Measurements from ENCODE around the gene KCNH1.

DNA sequence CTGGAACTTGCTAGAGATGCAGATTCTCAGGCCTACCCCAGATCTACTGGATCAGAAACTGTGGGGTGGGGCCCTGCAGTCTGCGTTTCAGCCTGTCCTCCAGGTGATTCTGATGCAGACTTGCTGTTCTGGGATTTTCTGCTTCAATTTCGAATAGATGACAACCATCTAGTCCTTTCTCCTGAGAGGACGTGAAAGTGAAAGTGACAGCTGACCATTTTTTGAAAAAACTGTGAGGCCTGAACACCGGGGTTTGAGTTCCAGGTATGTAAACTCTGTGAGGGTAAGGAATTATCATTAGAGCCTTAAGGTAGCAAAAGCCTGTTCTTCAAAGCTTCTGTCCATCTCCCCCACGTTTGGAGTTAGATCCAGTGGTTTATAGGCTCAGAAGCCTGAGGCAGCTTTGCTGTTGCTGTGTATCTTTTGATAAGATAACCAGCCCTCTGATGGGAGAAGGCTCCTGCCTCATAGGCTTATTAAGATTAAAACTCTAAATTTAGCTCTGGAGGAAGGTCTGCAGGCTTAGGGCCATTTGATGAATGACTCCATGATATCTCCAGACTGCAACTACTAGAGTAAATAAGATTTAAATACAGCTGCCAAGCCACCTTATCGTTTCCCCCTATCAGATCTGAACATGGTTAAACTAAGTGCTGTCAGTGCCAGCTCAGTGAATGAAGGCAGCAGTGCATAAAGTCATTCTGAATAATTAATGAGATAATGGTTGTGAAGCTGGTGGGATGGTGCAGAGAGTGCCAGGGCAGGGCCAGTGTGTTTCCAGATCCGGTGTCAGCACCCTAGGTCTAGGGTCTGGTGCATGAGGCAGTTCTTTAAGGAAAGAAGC is 470.0 kb downstream of the KCNH1 start:
- TF ChIP-seq ELF1 (IDR thresholded peaks at IDR 0.05; ENCODE audit: borderline replicate concordance, low read depth) (no peak), RAD21 (IDR thresholded peaks at IDR 0.05; ENCODE audit: low read depth) (no peak), SIN3A (IDR thresholded peaks at IDR 0.05; ENCODE audit: low read depth) (no peak), EZH2 (IDR thresholded peaks at IDR 0.05) (no peak), POLR2AphosphoS5 (IDR thresholded peaks at IDR 0.05; ENCODE audit: low read depth, low read length) (no peak)
- TF ChIP-seq, protein P1, sequence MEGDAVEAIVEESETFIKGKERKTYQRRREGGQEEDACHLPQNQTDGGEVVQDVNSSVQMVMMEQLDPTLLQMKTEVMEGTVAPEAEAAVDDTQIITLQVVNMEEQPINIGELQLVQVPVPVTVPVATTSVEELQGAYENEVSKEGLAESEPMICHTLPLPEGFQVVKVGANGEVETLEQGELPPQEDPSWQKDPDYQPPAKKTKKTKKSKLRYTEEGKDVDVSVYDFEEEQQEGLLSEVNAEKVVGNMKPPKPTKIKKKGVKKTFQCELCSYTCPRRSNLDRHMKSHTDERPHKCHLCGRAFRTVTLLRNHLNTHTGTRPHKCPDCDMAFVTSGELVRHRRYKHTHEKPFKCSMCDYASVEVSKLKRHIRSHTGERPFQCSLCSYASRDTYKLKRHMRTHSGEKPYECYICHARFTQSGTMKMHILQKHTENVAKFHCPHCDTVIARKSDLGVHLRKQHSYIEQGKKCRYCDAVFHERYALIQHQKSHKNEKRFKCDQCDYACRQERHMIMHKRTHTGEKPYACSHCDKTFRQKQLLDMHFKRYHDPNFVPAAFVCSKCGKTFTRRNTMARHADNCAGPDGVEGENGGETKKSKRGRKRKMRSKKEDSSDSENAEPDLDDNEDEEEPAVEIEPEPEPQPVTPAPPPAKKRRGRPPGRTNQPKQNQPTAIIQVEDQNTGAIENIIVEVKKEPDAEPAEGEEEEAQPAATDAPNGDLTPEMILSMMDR (IDR thresholded peaks at IDR 0.05 in 2 of 3, conservative IDR thresholded peaks at IDR 0.05 in 1 of 3; ENCODE audit: borderline replicate concordance in 1 of 3, insufficient read depth in 1 of 3, low read depth in 2 of 3, low read length in 2 of 3): no peak

Measured in HCT116 (cell line).